Suprapubic skin (tissue), 4 donors: ENCODE measurements around the gene TBC1D22A. TPM values are rescaled to one million over a fixed set of nuclear protein-coding genes. Genes with fewer than 3 reads are reported as not detected.

Experiments
- DNase-seq, 2 donors: peaks; one replicate each; pipeline ENCODE4 v3.0.0-alpha.2; 2019; ENCODE audit warnings: low spot score in 2 of 2
- H3K27ac ChIP-seq: fragments of 200-600 bp; sonication (generic); one replicate; pipeline ENCODE4 v1.5.1; 2019
- H3K27me3 ChIP-seq: fragments of 200-600 bp; sonication (generic); one replicate; pipeline ENCODE4 v1.5.1; 2019
- H3K36me3 ChIP-seq: fragments of 200-600 bp; sonication (generic); one replicate; pipeline ENCODE4 v1.5.1; 2019
- H3K4me1 ChIP-seq: fragments of 200-600 bp; sonication (generic); one replicate; pipeline ENCODE4 v1.5.1; 2019
- H3K4me3 ChIP-seq: fragments of 200-600 bp; sonication (generic); one replicate; pipeline ENCODE4 v1.5.1; 2019; ENCODE audit warnings: mild to moderate bottlenecking
- H3K9me3 ChIP-seq: fragments of 200-600 bp; sonication (generic); one replicate; pipeline ENCODE4 v1.5.1; 2019
- CTCF ChIP-seq, 2 donors: fragments of 200-600 bp in 1 of 2; fragments of 450-650 bp in 1 of 2; sonication (generic) in 1 of 2; IDR thresholded peaks; one replicate each; pipeline ENCODE4 v1.5.1; 2016 to 2019; ENCODE audit warnings: antibody characterized with exemption in 2 of 2, mild to moderate bottlenecking in 1 of 2, moderate library complexity in 1 of 2
- EP300 ChIP-seq: sonication (generic); formaldehyde crosslinking; IDR thresholded peaks from one replicate; pipeline ENCODE4 v1.6.1; 2017; ENCODE audit warnings: antibody characterized with exemption
- POLR2A ChIP-seq, 2 donors: fragments of 450-650 bp; IDR thresholded peaks; one replicate each; pipeline ENCODE4 v1.6.1; 2017; ENCODE audit warnings: antibody characterized with exemption in 2 of 2, mild to moderate bottlenecking in 2 of 2, moderate library complexity in 2 of 2
- POLR2AphosphoS5 ChIP-seq, 3 donors: sonication (generic); formaldehyde crosslinking; IDR thresholded peaks; one replicate each; pipeline ENCODE4 v1.6.1; 2017; ENCODE audit warnings: antibody characterized with exemption in 3 of 3
- WGBS: methylation state at CpG from one replicate; pipeline ENCODE4 v1.1.5; 2018; 5-methylcytosine and 5-hydroxymethylcytosine counted together
- total RNA-seq, 4 donors: library from RNA; depleted of rRNA; stranded (reverse); fragments of >200 nt; gene quantifications; one replicate each; pipeline ENCODE4 v1.1.0, GENCODE V29; 2016

Gene TBC1D22A
- total RNA-seq, 4 donors from 2014 or later = 24.8 to 43.2 (median 35.4) TPM

GRCh38 chr22:47125603-47126002 is 363.2 kb downstream of the TBC1D22A start:
- Histone ChIP-seq H3K4me1 (peaks cover 31% of the 10 kb centered on the region), H3K27ac (no peak overlapping the region)

GRCh38 chr22:47126344-47126811 is 363.9 kb downstream of the TBC1D22A start:
- 100% methylated on average over 3 of the region's 10 CpGs for WGBS
- DNase-seq = peak in 1 of 2 donors; percentile 54
- Histone ChIP-seq H3K9me3 (no peaks in the 10 kb centered on the region), H3K4me3 (no peak overlapping the region), H3K27me3 (no peaks in the 10 kb centered on the region), H3K27ac (no peak overlapping the region), H3K36me3 (no peaks in the 10 kb centered on the region), H3K4me1 (peaks cover 38% of the 10 kb centered on the region)
- TF ChIP-seq EP300 (no peak), CTCF (IDR thresholded peaks at IDR 0.05) (no peak), POLR2A (IDR thresholded peaks at IDR 0.05) (no peak), POLR2AphosphoS5 (IDR thresholded peaks at IDR 0.05) (no peak)

More at GRCh38 chr22:47125603-47126002, 363.2 kb downstream of the TBC1D22A start:
- no peak for TF ChIP-seq EP300
- TF ChIP-seq POLR2A (IDR thresholded peaks at IDR 0.05) = no peak
- no peak for TF ChIP-seq POLR2AphosphoS5 (IDR thresholded peaks at IDR 0.05)
- TF ChIP-seq CTCF (IDR thresholded peaks at IDR 0.05) = no peak
- no peaks in the 10 kb centered on the region for H3K27me3 ChIP-seq
- peak in 1 of 2 donors; percentile 47 for DNase-seq
- H3K36me3 ChIP-seq = no peaks in the 10 kb centered on the region
- 77% methylated on average over 5 of the region's 5 CpGs for WGBS
- H3K9me3 ChIP-seq = no peaks in the 10 kb centered on the region
- no peak overlapping the region for H3K4me3 ChIP-seq

GRCh38 chr22:47127441-47127871 is 365.0 kb downstream of the TBC1D22A start:
- Histone ChIP-seq H3K27ac (no peak overlapping the region), H3K27me3 (no peaks in the 10 kb centered on the region), H3K4me3 (no peak overlapping the region), H3K36me3 (no peaks in the 10 kb centered on the region), H3K4me1 (peaks cover 44% of the 10 kb centered on the region), H3K9me3 (no peaks in the 10 kb centered on the region)
- peak in 1 of 2 donors; percentile 49 for DNase-seq
- 98% methylated on average over 15 of the region's 15 CpGs for WGBS
- no peak for TF ChIP-seq POLR2AphosphoS5 (IDR thresholded peaks at IDR 0.05)
- no peak for TF ChIP-seq EP300
- TF ChIP-seq CTCF (IDR thresholded peaks at IDR 0.05) = no peak
- no peak for TF ChIP-seq POLR2A (IDR thresholded peaks at IDR 0.05)

- Histone ChIP-seq H3K4me1 (peaks cover 48% of the 10 kb centered on the region), H3K27ac (no peak overlapping the region), H3K4me3 (no peak overlapping the region), H3K9me3 (no peaks in the 10 kb centered on the region), H3K36me3 (no peaks in the 10 kb centered on the region), H3K27me3 (no peaks in the 10 kb centered on the region)
- WGBS = 85% methylated on average over 5 of the region's 7 CpGs
- peak in 1 of 2 donors; percentile 27 for DNase-seq
- TF ChIP-seq POLR2AphosphoS5 (IDR thresholded peaks at IDR 0.05) (no peak), POLR2A (IDR thresholded peaks at IDR 0.05) (no peak), CTCF (IDR thresholded peaks at IDR 0.05) (no peak), EP300 (no peak)
Observed at GRCh38 chr22:47128216-47128615, 365.8 kb downstream of the TBC1D22A start.

GRCh38 chr22:47128622-47129215 is 366.3 kb downstream of the TBC1D22A start:
- peak overlapping the region; percentile 88 for H3K27ac ChIP-seq
- peaks cover 49% of the 10 kb centered on the region for H3K4me1 ChIP-seq
- 97% methylated on average over 16 of the region's 21 CpGs for WGBS
- peak in 1 of 2 donors; percentile 57 for DNase-seq
- no peaks in the 10 kb centered on the region for H3K36me3 ChIP-seq
- H3K4me3 ChIP-seq = no peak overlapping the region
- no peaks in the 10 kb centered on the region for H3K9me3 ChIP-seq
- no peak for TF ChIP-seq CTCF (IDR thresholded peaks at IDR 0.05)
- no peak for TF ChIP-seq EP300
- TF ChIP-seq POLR2AphosphoS5 (IDR thresholded peaks at IDR 0.05) = no peak
- no peak for TF ChIP-seq POLR2A (IDR thresholded peaks at IDR 0.05)
- H3K27me3 ChIP-seq = no peaks in the 10 kb centered on the region
